ENCODE measurements around the gene GDF2. TPM values are rescaled to one million over a fixed set of nuclear protein-coding genes. Genes with fewer than 3 reads are reported as not detected.

Gene GDF2
- total and polyA plus RNA-seq, 2 experiments from 2014 or later = 0.39 TPM; not detected in 1

GRCh38 chr10:47354900-47355299, 32.6 kb downstream of the GDF2 start:
- H3K27me3 ChIP-seq = no peaks in the 10 kb centered on the region
- H3K4me3 ChIP-seq = no peak overlapping the region
- H3K9me3 ChIP-seq (ENCODE audit: low read depth) = no peaks in the 10 kb centered on the region
- H4K20me1 ChIP-seq (ENCODE audit: insufficient read depth, poor library complexity, severe bottlenecking) = no peaks in the 10 kb centered on the region
- H2AFZ ChIP-seq = no peak overlapping the region
- no peaks in the 10 kb centered on the region for H3K9me2 ChIP-seq (replicated peaks; ENCODE audit: insufficient read depth)
- no peak for DNase-seq (ENCODE audit: low spot score)
- no peaks in the 10 kb centered on the region for H3K79me2 ChIP-seq
- no peaks in the 10 kb centered on the region for H3K36me3 ChIP-seq (replicated peaks; ENCODE audit: insufficient read depth, low read depth)
- TF ChIP-seq EZH2 (IDR thresholded peaks at IDR 0.05; ENCODE audit: borderline replicate concordance) (no peak), EZH2phosphoT487 (IDR thresholded peaks at IDR 0.05; ENCODE audit: low read depth, severe bottlenecking, unreplicated experiment) (no peak)
- TF ChIP-seq, protein P1, sequence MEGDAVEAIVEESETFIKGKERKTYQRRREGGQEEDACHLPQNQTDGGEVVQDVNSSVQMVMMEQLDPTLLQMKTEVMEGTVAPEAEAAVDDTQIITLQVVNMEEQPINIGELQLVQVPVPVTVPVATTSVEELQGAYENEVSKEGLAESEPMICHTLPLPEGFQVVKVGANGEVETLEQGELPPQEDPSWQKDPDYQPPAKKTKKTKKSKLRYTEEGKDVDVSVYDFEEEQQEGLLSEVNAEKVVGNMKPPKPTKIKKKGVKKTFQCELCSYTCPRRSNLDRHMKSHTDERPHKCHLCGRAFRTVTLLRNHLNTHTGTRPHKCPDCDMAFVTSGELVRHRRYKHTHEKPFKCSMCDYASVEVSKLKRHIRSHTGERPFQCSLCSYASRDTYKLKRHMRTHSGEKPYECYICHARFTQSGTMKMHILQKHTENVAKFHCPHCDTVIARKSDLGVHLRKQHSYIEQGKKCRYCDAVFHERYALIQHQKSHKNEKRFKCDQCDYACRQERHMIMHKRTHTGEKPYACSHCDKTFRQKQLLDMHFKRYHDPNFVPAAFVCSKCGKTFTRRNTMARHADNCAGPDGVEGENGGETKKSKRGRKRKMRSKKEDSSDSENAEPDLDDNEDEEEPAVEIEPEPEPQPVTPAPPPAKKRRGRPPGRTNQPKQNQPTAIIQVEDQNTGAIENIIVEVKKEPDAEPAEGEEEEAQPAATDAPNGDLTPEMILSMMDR (IDR thresholded peaks at IDR 0.05; ENCODE audit: poor library complexity) = no peak
- H3K4me2 ChIP-seq = no peak overlapping the region
- no peak overlapping the region for H3K27ac ChIP-seq
- WGBS (ENCODE audit: low lambda C conversion rate, missing lambda C conversion rate) = 91% methylated on average over 1 of the region's 1 CpG
- H3K4me1 ChIP-seq (ENCODE audit: insufficient read depth) = no peaks in the 10 kb centered on the region

- H2AFZ ChIP-seq = no peak overlapping the region
- H4K20me1 ChIP-seq (ENCODE audit: insufficient read depth, poor library complexity, severe bottlenecking) = no peaks in the 10 kb centered on the region
- no peaks in the 10 kb centered on the region for H3K9me2 ChIP-seq (replicated peaks; ENCODE audit: insufficient read depth)
- no peaks in the 10 kb centered on the region for H3K4me1 ChIP-seq (ENCODE audit: insufficient read depth)
- 84% methylated on average over 5 of the region's 5 CpGs for WGBS (ENCODE audit: low lambda C conversion rate, missing lambda C conversion rate)
- no peak overlapping the region for H3K27ac ChIP-seq
- H3K36me3 ChIP-seq (replicated peaks; ENCODE audit: insufficient read depth, low read depth) = no peaks in the 10 kb centered on the region
- no peak for TF ChIP-seq EZH2phosphoT487 (IDR thresholded peaks at IDR 0.05; ENCODE audit: low read depth, severe bottlenecking, unreplicated experiment)
- TF ChIP-seq, protein P1 (IDR thresholded peaks at IDR 0.05; ENCODE audit: poor library complexity) = no peak
- no peak for TF ChIP-seq EZH2 (IDR thresholded peaks at IDR 0.05; ENCODE audit: borderline replicate concordance)
- H3K79me2 ChIP-seq = no peaks in the 10 kb centered on the region
- no peaks in the 10 kb centered on the region for H3K27me3 ChIP-seq
- no peak overlapping the region for H3K4me3 ChIP-seq
- H3K9me3 ChIP-seq (ENCODE audit: low read depth) = no peaks in the 10 kb centered on the region
- DNase-seq (ENCODE audit: low spot score) = no peak
- H3K4me2 ChIP-seq = no peak overlapping the region
These were observed 34.5 kb downstream of the GDF2 start for GRCh38 chr10:47356708-47357107.

- WGBS (ENCODE audit: low lambda C conversion rate, missing lambda C conversion rate) = 95% methylated on average over 12 of the region's 12 CpGs
- Histone ChIP-seq H4K20me1 (ENCODE audit: insufficient read depth, poor library complexity, severe bottlenecking) (no peaks in the 10 kb centered on the region), H3K9me3 (ENCODE audit: low read depth) (no peaks in the 10 kb centered on the region), H3K27me3 (no peaks in the 10 kb centered on the region), H3K4me1 (ENCODE audit: insufficient read depth) (no peaks in the 10 kb centered on the region), H3K4me2 (no peak overlapping the region), H3K36me3 (replicated peaks; ENCODE audit: insufficient read depth, low read depth) (no peaks in the 10 kb centered on the region), H3K9me2 (replicated peaks; ENCODE audit: insufficient read depth) (no peaks in the 10 kb centered on the region), H2AFZ (no peak overlapping the region), H3K79me2 (no peaks in the 10 kb centered on the region), H3K27ac (no peak overlapping the region), H3K4me3 (no peak overlapping the region)
- TF ChIP-seq, protein P1 (IDR thresholded peaks at IDR 0.05; ENCODE audit: poor library complexity) = no peak
- TF ChIP-seq EZH2phosphoT487 (IDR thresholded peaks at IDR 0.05; ENCODE audit: low read depth, severe bottlenecking, unreplicated experiment) (no peak), EZH2 (IDR thresholded peaks at IDR 0.05; ENCODE audit: borderline replicate concordance) (no peak)
- no peak for DNase-seq (ENCODE audit: low spot score)
These were observed 34.9 kb downstream of the GDF2 start for GRCh38 chr10:47357131-47357582.

DNA sequence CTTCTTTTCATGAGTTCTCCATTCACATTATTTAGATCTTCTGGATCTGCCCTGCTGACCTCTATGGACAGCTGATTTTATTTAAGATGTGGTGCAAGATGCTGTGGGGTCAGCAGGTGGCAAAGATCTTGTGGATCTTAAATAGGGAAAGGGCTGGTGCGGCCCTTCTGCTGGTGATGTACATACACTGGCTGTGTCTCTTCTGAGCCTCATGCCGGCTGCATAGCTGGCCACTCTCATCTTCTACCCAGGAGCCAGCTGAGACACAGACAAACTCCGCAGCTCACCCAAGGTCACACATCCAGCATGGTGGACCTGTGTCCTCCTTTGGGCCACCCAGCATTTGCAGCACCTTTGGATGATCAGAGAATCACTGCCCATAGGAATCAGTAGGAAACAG, 35.7 kb downstream of the GDF2 start:
- Histone ChIP-seq H3K9me2 (replicated peaks; ENCODE audit: insufficient read depth) (no peaks in the 10 kb centered on the region), H4K20me1 (ENCODE audit: insufficient read depth, poor library complexity, severe bottlenecking) (no peaks in the 10 kb centered on the region), H3K27me3 (no peaks in the 10 kb centered on the region), H3K4me1 (ENCODE audit: insufficient read depth) (no peaks in the 10 kb centered on the region), H3K79me2 (no peaks in the 10 kb centered on the region), H3K27ac (no peak overlapping the region), H3K36me3 (replicated peaks; ENCODE audit: insufficient read depth, low read depth) (no peaks in the 10 kb centered on the region), H2AFZ (no peak overlapping the region), H3K9me3 (ENCODE audit: low read depth) (no peaks in the 10 kb centered on the region), H3K4me2 (no peak overlapping the region), H3K4me3 (no peak overlapping the region)
- no peak for DNase-seq (ENCODE audit: low spot score)
- 95% methylated on average over 3 of the region's 3 CpGs for WGBS (ENCODE audit: low lambda C conversion rate, missing lambda C conversion rate)
- TF ChIP-seq EZH2phosphoT487 (IDR thresholded peaks at IDR 0.05; ENCODE audit: low read depth, severe bottlenecking, unreplicated experiment) (no peak), EZH2 (IDR thresholded peaks at IDR 0.05; ENCODE audit: borderline replicate concordance) (no peak)
- TF ChIP-seq, protein P1 (IDR thresholded peaks at IDR 0.05; ENCODE audit: poor library complexity) = no peak
